ENCODE measurements around the gene C17orf75.
"Not testable (repeated sequence)": the region's sequence is repeated elsewhere in the genome, so short reads cannot be mapped to it uniquely, and the experiment has no call there.

The C17orf75 gene

DNA sequence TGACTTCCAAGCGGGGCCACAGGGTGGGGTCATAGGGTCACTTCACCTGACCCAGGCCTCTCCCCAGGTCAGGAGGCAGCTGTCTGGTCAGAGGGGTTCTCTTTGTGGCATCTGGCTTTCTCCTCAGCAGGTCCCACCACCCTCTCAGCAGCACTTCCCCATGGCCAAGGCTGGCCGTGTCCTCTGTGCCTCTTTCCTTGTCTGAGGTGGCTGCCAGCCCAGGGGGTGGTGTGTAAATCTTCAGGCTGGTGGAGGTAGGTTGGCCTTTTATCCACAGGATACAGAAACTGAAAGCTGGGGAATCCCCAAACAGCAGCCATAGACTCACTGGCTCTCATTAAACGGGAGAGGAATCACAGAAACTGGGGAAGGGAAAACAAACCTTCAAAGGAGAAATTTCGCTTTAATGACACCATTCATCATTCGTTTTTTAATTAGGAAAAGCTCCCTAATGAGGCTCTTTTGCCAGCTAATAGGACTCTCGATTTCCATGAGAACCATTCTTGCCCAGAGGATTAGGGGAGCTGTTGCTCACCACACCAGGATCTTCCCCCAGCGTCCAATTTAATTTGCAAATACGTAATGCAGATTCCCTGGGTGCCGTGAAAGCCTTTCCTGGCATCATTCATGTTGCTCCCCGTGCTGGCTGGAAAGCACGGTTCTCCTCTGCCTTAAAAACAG is 18.0 kb downstream of the C17orf75 start:
- H3K4me1 Mint-ChIP-seq: peaks cover 18% of the 10 kb centered on the region
- TF ChIP-seq, protein P1, sequence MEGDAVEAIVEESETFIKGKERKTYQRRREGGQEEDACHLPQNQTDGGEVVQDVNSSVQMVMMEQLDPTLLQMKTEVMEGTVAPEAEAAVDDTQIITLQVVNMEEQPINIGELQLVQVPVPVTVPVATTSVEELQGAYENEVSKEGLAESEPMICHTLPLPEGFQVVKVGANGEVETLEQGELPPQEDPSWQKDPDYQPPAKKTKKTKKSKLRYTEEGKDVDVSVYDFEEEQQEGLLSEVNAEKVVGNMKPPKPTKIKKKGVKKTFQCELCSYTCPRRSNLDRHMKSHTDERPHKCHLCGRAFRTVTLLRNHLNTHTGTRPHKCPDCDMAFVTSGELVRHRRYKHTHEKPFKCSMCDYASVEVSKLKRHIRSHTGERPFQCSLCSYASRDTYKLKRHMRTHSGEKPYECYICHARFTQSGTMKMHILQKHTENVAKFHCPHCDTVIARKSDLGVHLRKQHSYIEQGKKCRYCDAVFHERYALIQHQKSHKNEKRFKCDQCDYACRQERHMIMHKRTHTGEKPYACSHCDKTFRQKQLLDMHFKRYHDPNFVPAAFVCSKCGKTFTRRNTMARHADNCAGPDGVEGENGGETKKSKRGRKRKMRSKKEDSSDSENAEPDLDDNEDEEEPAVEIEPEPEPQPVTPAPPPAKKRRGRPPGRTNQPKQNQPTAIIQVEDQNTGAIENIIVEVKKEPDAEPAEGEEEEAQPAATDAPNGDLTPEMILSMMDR (IDR thresholded peaks at IDR 0.05): no peak
- no peak overlapping the region for H3K4me3 Mint-ChIP-seq
- DNase-seq: no peak
- H3K27me3 Mint-ChIP-seq (ENCODE audit: low read depth, poor library complexity): peaks cover 16% of the 10 kb centered on the region
- no peaks in the 10 kb centered on the region for H3K36me3 Mint-ChIP-seq (ENCODE audit: low read depth)
- H3K9me3 Mint-ChIP-seq: no peaks in the 10 kb centered on the region
- H3K27ac Mint-ChIP-seq: no peak overlapping the region

- TF ChIP-seq, protein P1 (IDR thresholded peaks at IDR 0.05): no peak
- H3K36me3 Mint-ChIP-seq (ENCODE audit: low read depth): no peaks in the 10 kb centered on the region
- no peak for DNase-seq
- peaks cover 18% of the 10 kb centered on the region for H3K4me1 Mint-ChIP-seq
- no peak overlapping the region for H3K4me3 Mint-ChIP-seq
- peak overlapping the region; percentile 52 for H3K27ac Mint-ChIP-seq
- no peaks in the 10 kb centered on the region for H3K9me3 Mint-ChIP-seq
- H3K27me3 Mint-ChIP-seq (ENCODE audit: low read depth, poor library complexity): peaks cover 22% of the 10 kb centered on the region
These were observed 18.9 kb downstream of the C17orf75 start for GRCh38 chr17:32323046-32323445.

DNA sequence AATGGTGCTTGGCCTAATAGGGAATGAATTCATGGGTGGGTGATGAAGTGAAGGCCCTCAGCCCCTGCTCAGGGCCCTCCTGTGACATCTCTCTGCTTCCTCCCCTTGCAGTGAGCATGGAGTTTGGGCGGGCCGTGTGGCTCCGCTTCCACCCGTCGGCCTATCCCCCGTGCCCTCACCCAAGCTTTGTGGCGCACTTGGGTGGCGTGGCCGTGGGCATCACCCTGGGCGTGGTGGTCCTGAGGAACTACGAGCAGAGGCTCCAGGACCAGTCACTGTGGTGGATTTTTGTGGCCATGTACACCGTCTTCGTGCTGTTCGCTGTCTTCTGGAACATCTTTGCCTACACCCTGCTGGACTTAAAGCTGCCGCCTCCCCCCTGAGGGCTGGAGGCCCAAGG is 21.1 kb downstream of the C17orf75 start:
- H3K9me3 Mint-ChIP-seq: no peaks in the 10 kb centered on the region
- no peak for DNase-seq
- TF ChIP-seq, protein P1 (IDR thresholded peaks at IDR 0.05): no peak
- no peak overlapping the region for H3K27ac Mint-ChIP-seq
- no peaks in the 10 kb centered on the region for H3K36me3 Mint-ChIP-seq (ENCODE audit: low read depth)
- peaks cover 23% of the 10 kb centered on the region for H3K4me1 Mint-ChIP-seq
- H3K27me3 Mint-ChIP-seq (ENCODE audit: low read depth, poor library complexity): peaks cover 29% of the 10 kb centered on the region
- H3K4me3 Mint-ChIP-seq: no peak overlapping the region

DNA sequence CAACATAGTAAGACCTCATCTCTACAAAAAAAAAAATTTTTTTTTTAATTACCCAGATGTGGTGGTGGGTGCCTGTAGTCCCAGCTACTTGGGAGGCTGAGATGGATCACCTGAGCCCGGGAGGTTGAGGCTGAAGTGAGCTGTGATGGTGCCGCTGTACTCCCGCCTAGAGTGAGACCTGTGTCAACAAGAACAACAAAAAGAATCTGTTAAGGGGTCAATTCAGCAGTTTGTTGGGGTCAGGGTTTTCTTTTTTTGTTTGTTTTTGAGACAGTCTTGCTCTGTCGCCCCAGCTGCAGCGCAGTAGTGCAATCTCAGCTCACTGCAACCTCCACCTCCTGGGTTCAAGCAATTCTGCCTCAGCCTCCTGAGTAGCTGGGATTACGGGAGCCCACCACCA is 21.9 kb downstream of the C17orf75 start:
- DNase-seq; H3K36me3 Mint-ChIP-seq (ENCODE audit: low read depth); H3K4me3 Mint-ChIP-seq; H3K27ac Mint-ChIP-seq; H3K9me3 Mint-ChIP-seq: not testable (repeated sequence)
- peaks cover 23% of the 10 kb centered on the region for H3K4me1 Mint-ChIP-seq
- peaks cover 36% of the 10 kb centered on the region for H3K27me3 Mint-ChIP-seq (ENCODE audit: low read depth, poor library complexity)

- DNase-seq: peak; percentile 87
- Mint-ChIP-seq H3K27ac (no peak overlapping the region), H3K27me3 (ENCODE audit: low read depth, poor library complexity) (peaks cover 40% of the 10 kb centered on the region), H3K36me3 (ENCODE audit: low read depth) (no peaks in the 10 kb centered on the region), H3K4me1 (peaks cover 22% of the 10 kb centered on the region), H3K4me3 (no peak overlapping the region), H3K9me3 (no peaks in the 10 kb centered on the region)
- TF ChIP-seq, protein P1 (IDR thresholded peaks at IDR 0.05): peak; percentile 95
These were observed 22.4 kb downstream of the C17orf75 start for GRCh38 chr17:32319548-32319905.

DNA sequence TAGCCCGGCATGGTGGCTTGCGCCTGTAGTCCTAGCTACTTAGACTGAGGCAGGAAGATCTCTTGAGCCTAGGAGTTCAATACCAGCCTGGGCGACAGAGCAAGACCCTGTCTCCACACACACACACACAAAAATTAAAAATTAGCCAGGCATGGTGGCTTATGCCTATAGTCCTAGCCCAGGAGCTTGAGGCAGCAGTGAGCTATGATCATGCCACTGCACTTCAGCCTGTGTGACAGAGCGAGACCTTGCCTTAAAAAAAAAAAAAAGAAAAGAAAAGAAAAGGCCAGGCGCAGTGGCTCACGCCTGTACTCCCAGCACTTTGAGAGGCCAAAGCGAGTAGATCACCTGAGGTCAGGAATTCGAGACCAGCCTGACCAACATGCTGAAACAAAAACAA is 23.9 kb downstream of the C17orf75 start:
- Mint-ChIP-seq H3K9me3 (no peaks in the 10 kb centered on the region), H3K27ac (no peak overlapping the region), H3K4me3 (no peak overlapping the region), H3K27me3 (ENCODE audit: low read depth, poor library complexity) (peaks cover 48% of the 10 kb centered on the region), H3K36me3 (ENCODE audit: low read depth) (no peaks in the 10 kb centered on the region), H3K4me1 (peaks cover 8% of the 10 kb centered on the region)
- TF ChIP-seq, protein P1 (IDR thresholded peaks at IDR 0.05): no peak
- DNase-seq: no peak

Measured in nephron progenitor cell (in vitro differentiated cells).